ENCODE results near the gene DPP4. TPM values are rescaled to one million over a fixed set of nuclear protein-coding genes. Genes with fewer than 3 reads are reported as not detected.

DPP4 gene
- total and polyA plus RNA-seq, 2 experiments from 2014 or later = 0.09 TPM; not detected in 1

DNA sequence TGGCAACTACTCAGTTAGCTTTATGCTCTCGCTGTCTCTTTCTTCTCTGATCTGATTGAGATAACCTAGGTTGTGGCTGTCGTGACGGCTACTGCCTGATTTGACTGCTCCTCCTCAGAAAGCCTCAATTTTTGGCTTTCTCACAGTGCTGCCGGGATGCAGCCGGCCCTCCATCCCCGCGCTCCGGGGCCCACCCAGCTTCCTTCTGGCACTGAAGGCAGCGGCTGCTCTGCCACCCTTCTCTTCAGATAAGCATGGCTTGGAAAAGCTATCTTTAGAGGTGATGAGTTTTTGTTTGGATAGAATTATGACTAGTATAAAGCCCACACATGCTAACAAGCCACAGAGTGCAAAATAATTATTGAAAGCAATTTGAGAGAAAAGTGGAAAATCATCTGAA, 102.5 kb downstream of the DPP4 start:
- Histone ChIP-seq H3K36me3 (no peaks in the 10 kb centered on the region), H3K27me3 (no peaks in the 10 kb centered on the region), H3K27ac (no peak overlapping the region), H3K4me3 (no peak overlapping the region), H3K4me1 (ENCODE audit: low read depth) (no peaks in the 10 kb centered on the region), H3K9me3 (ENCODE audit: low read depth) (no peaks in the 10 kb centered on the region)
- TF ChIP-seq, protein P1, sequence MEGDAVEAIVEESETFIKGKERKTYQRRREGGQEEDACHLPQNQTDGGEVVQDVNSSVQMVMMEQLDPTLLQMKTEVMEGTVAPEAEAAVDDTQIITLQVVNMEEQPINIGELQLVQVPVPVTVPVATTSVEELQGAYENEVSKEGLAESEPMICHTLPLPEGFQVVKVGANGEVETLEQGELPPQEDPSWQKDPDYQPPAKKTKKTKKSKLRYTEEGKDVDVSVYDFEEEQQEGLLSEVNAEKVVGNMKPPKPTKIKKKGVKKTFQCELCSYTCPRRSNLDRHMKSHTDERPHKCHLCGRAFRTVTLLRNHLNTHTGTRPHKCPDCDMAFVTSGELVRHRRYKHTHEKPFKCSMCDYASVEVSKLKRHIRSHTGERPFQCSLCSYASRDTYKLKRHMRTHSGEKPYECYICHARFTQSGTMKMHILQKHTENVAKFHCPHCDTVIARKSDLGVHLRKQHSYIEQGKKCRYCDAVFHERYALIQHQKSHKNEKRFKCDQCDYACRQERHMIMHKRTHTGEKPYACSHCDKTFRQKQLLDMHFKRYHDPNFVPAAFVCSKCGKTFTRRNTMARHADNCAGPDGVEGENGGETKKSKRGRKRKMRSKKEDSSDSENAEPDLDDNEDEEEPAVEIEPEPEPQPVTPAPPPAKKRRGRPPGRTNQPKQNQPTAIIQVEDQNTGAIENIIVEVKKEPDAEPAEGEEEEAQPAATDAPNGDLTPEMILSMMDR (IDR thresholded peaks at IDR 0.05; ENCODE audit: low read depth, low read length) = no peak
- DNase-seq (ENCODE audit: low read depth in 1 of 2, low spot score in 1 of 2) = no peak

DNA sequence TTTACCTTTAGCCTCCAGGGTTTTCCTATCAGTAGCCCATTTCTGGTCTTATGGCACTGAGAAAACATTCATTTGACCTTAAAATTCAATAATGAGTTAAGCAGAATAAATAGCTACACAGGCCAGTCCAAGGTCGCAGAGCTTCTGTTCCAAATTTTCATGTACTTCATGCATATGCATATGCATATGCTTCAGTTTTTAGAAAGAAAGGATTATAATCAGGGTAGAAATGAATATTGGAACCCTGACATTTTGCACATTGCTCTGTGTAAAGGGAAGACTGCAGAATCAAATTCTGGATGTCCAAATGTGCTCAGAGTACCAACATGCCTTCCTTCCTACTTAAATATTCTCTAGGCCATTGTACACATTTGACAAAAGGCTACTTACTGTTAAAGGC, 104.9 kb downstream of the DPP4 start:
- TF ChIP-seq, protein P1 (IDR thresholded peaks at IDR 0.05; ENCODE audit: low read depth, low read length) = no peak
- H3K4me1 ChIP-seq (ENCODE audit: low read depth) = no peaks in the 10 kb centered on the region
- H3K4me3 ChIP-seq = no peak overlapping the region
- no peaks in the 10 kb centered on the region for H3K9me3 ChIP-seq (ENCODE audit: low read depth)
- H3K27ac ChIP-seq = no peak overlapping the region
- DNase-seq (ENCODE audit: low read depth in 1 of 2, low spot score in 1 of 2) = no peak
- H3K36me3 ChIP-seq = no peaks in the 10 kb centered on the region
- H3K27me3 ChIP-seq = no peaks in the 10 kb centered on the region

DNA sequence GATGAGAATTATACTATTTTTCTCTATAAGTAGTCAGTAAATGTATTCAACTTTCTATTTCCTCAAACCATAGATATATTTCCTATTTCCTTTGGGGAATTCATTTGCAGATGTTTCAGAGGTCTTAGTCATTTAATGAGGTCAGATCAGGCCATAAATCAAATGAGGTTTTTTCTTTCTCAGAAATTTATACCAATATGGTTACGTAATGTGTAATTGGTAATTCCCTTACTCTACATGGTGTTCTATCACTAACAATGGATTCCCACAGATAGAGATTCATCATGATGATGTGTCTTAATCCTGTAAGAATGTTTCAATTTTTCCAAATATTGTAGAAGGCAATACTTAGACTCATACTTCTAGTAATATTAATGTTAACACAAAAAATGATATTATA, 108.0 kb downstream of the DPP4 start:
- no peak overlapping the region for H3K27ac ChIP-seq
- no peak overlapping the region for H3K4me3 ChIP-seq
- H3K36me3 ChIP-seq = no peaks in the 10 kb centered on the region
- no peak for DNase-seq (ENCODE audit: low read depth in 1 of 2, low spot score in 1 of 2)
- H3K4me1 ChIP-seq (ENCODE audit: low read depth) = no peaks in the 10 kb centered on the region
- TF ChIP-seq, protein P1 (IDR thresholded peaks at IDR 0.05; ENCODE audit: low read depth, low read length) = no peak
- H3K27me3 ChIP-seq = no peaks in the 10 kb centered on the region
- H3K9me3 ChIP-seq (ENCODE audit: low read depth) = no peaks in the 10 kb centered on the region

DNA sequence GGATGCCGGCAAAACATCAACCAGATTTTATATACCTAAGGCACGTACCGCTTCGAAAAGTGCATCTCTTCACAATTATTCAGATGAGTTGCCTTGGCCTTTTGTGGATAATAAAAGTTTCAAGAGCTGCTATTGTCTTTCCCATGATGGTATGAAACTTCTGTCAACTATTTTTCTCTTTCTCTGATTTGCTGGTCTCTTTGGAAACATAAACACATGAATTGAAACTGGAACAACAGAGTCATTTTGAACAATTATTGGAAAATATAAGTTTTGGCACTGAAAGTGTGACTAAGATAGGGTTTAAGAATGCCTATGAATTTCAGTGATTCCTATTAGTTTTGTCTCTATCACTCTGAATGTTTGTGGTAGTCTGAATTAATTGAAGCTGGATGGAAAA, 109.9 kb downstream of the DPP4 start:
- Histone ChIP-seq H3K36me3 (no peaks in the 10 kb centered on the region), H3K27me3 (no peaks in the 10 kb centered on the region), H3K4me1 (ENCODE audit: low read depth) (no peaks in the 10 kb centered on the region), H3K27ac (no peak overlapping the region), H3K4me3 (no peak overlapping the region), H3K9me3 (ENCODE audit: low read depth) (no peaks in the 10 kb centered on the region)
- TF ChIP-seq, protein P1 (IDR thresholded peaks at IDR 0.05; ENCODE audit: low read depth, low read length) = no peak
- no peak for DNase-seq (ENCODE audit: low read depth in 1 of 2, low spot score in 1 of 2)

DNA sequence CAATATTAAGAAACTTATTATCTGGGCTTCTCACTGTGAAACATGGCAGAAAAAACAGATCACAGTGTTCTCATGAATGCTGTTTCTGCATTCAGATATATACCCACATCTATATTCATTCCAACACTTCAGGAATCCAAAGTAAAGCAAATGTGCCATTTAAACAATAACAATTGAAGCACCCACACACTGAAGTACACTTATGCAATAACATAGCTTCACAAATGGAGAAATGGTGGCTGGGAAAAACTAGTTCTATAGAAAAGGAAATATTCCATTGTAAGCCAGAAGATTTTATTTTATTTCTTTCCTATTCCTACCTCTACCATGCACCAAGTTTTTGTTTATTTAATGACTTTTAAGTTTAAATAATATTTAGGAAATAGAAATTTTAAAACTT, 111.9 kb downstream of the DPP4 start:
- H3K27ac ChIP-seq = no peak overlapping the region
- H3K27me3 ChIP-seq = no peaks in the 10 kb centered on the region
- H3K4me1 ChIP-seq (ENCODE audit: low read depth) = no peaks in the 10 kb centered on the region
- TF ChIP-seq, protein P1 (IDR thresholded peaks at IDR 0.05; ENCODE audit: low read depth, low read length) = no peak
- no peak for DNase-seq (ENCODE audit: low read depth in 1 of 2, low spot score in 1 of 2)
- H3K36me3 ChIP-seq = no peaks in the 10 kb centered on the region
- no peak overlapping the region for H3K4me3 ChIP-seq
- no peaks in the 10 kb centered on the region for H3K9me3 ChIP-seq (ENCODE audit: low read depth)

DNA sequence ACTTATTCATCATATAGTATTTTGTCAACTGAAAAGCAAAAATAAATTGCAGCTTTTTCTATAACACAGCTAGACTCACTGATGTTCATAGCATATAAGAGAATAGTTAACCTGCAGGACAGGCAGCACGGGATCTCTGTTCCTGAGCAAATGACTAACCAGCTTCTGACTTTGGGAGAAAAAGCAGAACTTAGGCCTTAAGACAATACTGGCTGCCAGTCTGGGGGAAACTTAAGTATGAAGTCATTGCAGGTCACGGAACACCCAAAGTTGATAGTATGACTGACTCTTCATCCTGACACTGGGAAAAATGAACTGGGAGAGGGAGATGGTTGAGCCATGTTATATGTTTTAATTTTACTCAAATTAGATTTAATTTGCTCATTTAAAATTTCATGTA, 113.0 kb downstream of the DPP4 start:
- H3K4me1 ChIP-seq (ENCODE audit: low read depth) = no peaks in the 10 kb centered on the region
- no peaks in the 10 kb centered on the region for H3K27me3 ChIP-seq
- H3K36me3 ChIP-seq = no peaks in the 10 kb centered on the region
- TF ChIP-seq, protein P1 (IDR thresholded peaks at IDR 0.05; ENCODE audit: low read depth, low read length) = no peak
- H3K4me3 ChIP-seq = no peak overlapping the region
- DNase-seq (ENCODE audit: low read depth in 1 of 2, low spot score in 1 of 2) = no peak
- no peak overlapping the region for H3K27ac ChIP-seq
- no peaks in the 10 kb centered on the region for H3K9me3 ChIP-seq (ENCODE audit: low read depth)
